Fibroblast of the aortic adventitia (primary cell): ENCODE measurements around the gene SIRPG. TPM values are rescaled to one million over a fixed set of nuclear protein-coding genes. Genes with fewer than 3 reads are reported as not detected.
A peak's percentile ranks its signal among the peaks of the same experiment; 100 is the strongest.

Experiments used
- DNase-seq: peaks from one replicate; pipeline ENCODE4 v3.0.0-alpha.2; 2010; ENCODE audit warnings: low read depth
- H3K4me3 ChIP-seq: 2 replicates; pipeline ENCODE4 v1.5.1; 2011; ENCODE audit warnings: low read depth, mild to moderate bottlenecking, control low read depth, low read length, moderate library complexity
- total RNA-seq: library from RNA; depleted of rRNA; stranded (reverse); fragments of >200 nt; gene quantifications from 2 replicates; pipeline ENCODE4 v1.2.3, GENCODE V29; 2012; ENCODE audit warnings: low replicate concordance
- TF ChIP-seq, protein P1 (sequence below): IDR thresholded peaks from 2 replicates; pipeline ENCODE4 v1.5.1; 2011; ENCODE audit warnings: mild to moderate bottlenecking, low read length, control low read depth, inconsistent platforms; ENCODE audit not compliant: insufficient read depth

Gene SIRPG
- total RNA-seq, 1 donor, result not detected

- DNase-seq, result no peak
- no peak overlapping the region for H3K4me3 ChIP-seq
- TF ChIP-seq, protein P1, sequence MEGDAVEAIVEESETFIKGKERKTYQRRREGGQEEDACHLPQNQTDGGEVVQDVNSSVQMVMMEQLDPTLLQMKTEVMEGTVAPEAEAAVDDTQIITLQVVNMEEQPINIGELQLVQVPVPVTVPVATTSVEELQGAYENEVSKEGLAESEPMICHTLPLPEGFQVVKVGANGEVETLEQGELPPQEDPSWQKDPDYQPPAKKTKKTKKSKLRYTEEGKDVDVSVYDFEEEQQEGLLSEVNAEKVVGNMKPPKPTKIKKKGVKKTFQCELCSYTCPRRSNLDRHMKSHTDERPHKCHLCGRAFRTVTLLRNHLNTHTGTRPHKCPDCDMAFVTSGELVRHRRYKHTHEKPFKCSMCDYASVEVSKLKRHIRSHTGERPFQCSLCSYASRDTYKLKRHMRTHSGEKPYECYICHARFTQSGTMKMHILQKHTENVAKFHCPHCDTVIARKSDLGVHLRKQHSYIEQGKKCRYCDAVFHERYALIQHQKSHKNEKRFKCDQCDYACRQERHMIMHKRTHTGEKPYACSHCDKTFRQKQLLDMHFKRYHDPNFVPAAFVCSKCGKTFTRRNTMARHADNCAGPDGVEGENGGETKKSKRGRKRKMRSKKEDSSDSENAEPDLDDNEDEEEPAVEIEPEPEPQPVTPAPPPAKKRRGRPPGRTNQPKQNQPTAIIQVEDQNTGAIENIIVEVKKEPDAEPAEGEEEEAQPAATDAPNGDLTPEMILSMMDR, result no peak
These were observed 7.8 kb upstream of the SIRPG start for GRCh38 chr20:1665345-1665744.

DNA sequence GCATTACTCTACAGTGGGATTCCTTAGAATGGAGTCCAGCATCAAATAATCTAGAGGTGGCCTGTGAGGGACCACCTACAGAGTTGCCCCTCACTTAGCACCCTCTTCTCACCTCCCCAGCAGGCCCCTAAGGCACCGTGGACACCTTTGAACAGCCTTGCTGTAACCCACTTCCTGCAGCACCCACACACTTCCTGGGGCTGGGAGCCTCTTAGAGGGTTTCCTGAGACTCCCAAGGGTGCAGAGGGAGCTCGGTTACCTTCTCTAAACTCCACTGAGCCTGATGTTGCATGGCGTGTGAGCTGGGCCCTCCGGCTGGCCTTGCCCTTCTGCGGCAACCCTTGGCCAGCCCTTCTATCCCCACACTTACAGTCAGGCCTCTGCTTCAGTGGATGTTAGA is 7.3 kb upstream of the SIRPG start:
- TF ChIP-seq, protein P1, result no peak
- no peak overlapping the region for H3K4me3 ChIP-seq
- DNase-seq, result no peak

GRCh38 chr20:1663917-1664316 is 6.3 kb upstream of the SIRPG start:
- peak; percentile 3 for DNase-seq
- no peak overlapping the region for H3K4me3 ChIP-seq
- TF ChIP-seq, protein P1, result no peak

DNA sequence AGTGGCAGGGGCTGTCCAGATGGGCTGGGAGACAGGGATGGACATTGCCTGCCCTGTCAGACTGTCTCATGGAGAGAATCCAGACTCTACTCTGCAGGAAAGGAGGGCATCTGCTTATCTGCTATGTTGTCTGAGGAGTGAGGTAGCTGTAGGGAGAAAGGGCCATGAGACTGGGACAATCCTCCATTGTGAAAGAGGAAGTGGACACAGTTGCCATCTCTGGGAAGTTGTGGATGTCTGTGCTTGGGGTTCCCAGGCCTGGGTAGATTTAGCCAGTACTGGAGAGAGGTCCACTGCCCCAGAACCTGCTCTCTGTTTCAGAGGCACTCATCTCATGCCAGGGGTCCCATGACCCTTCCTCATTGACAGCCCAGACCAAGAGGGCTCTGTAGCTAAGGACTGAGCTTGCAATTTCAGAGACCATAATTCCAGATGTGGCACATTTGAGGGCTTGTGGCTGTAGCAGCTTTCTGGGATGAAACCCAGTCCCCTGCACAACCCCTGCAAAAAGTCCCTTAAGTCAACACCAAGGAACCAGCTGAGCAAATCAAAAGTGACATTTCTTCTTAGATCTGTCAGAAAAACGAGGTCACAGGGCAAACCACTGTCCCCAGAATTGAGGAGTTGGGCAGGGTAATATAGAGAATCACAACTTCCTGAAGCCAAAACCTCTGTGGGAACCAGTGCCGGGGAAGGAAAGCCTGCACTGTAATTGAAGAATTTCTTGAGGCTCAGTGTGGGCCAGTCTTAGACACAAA is 4.1 kb upstream of the SIRPG start:
- no peak overlapping the region for H3K4me3 ChIP-seq
- TF ChIP-seq, protein P1, result no peak
- DNase-seq, result no peak

DNA sequence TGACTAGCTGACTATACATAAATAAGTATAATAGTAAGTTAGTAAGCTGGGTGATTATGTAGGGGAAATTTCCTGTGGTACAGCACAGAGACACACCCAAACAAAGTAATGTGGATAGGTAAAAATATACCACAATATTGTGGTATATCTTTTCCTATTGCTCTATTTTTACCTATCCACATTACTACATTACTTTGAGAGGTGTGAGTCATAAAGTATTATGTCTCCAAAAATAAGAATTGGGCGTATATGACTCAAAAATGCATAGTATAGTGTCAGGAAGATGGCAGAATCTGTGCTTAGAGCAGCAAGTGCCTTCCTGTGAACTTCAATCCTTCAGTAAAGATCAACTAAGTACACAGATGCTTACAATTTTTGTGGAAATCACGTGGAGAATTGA is 2.7 kb upstream of the SIRPG start:
- no peak overlapping the region for H3K4me3 ChIP-seq
- TF ChIP-seq, protein P1, result no peak
- no peak for DNase-seq

- DNase-seq, result no peak
- TF ChIP-seq, protein P1, result no peak
These were observed 735 bp downstream of the SIRPG start for GRCh38 chr20:1656844-1657243.

GRCh38 chr20:1654996-1655395 is 2.6 kb downstream of the SIRPG start:
- no peak overlapping the region for H3K4me3 ChIP-seq
- no peak for DNase-seq
- TF ChIP-seq, protein P1, result no peak

More at GRCh38 chr20:1656844-1657243, 735 bp downstream of the SIRPG start:
- no peak overlapping the region for H3K4me3 ChIP-seq
